PC-3 (cell line): ENCODE results near the gene HOXA6. TPM values are rescaled to one million over a fixed set of nuclear protein-coding genes. Genes with fewer than 3 reads are reported as not detected.
A peak's percentile ranks its signal among the peaks of the same experiment; 100 is the strongest.

Experiments
- ATAC-seq: fragments of 200-7000 bp; cut with Tn5 transposase; 2 replicates; pipeline ENCODE4 v1.9.1; 2020; ENCODE audit warnings: mild to moderate bottlenecking, moderate library complexity
- BruUV-seq: library from RNA; stranded (reverse); fragments of 400-500 nt; replicated peaks from 2 replicates; lab custom pipeline; 2021; lab: Mats Ljungman, UMichigan
- CTCF ChIA-PET: fragments of 300-600 bp; sonication (Branson Sonifier 250); formaldehyde crosslinking; loops from one replicate; lab custom pipeline; 2022; ENCODE audit warnings: antibody characterized with exemption; lab: Charles Lee
- POLR2A ChIA-PET: fragments of 300-600 bp; sonication (Branson Sonifier 250); formaldehyde crosslinking; loops from one replicate; lab custom pipeline; 2022; ENCODE audit warnings: antibody characterized with exemption; ENCODE audit not compliant: unreplicated experiment; lab: Charles Lee
- DNase-seq: peaks from one replicate; pipeline ENCODE4 v3.0.0-alpha.2; 2015
- H2AFZ ChIP-seq: fragments of 300-600 bp; sonication (generic); 2 replicates; pipeline ENCODE4 v1.6.0; 2016; ENCODE audit warnings: antibody characterized with exemption, low read length
- H3F3A ChIP-seq: fragments of 300-600 bp; sonication (generic); one replicate; pipeline ENCODE4 v1.6.0; 2017; ENCODE audit warnings: antibody characterized with exemption, low read length, control low read depth, mild to moderate bottlenecking; ENCODE audit not compliant: unreplicated experiment
- H3K27ac ChIP-seq: fragments of 300-600 bp; sonication (generic); 2 replicates; pipeline ENCODE4 v1.5.1; 2016; ENCODE audit warnings: mild to moderate bottlenecking, low read length
- H3K27me3 ChIP-seq: fragments of 300-600 bp; sonication (generic); 2 replicates; pipeline ENCODE4 v1.6.1; 2016; ENCODE audit warnings: low read length, mixed read lengths
- H3K36me3 ChIP-seq: fragments of 300-600 bp; sonication (generic); 2 replicates; pipeline ENCODE4 v1.6.1; 2016; ENCODE audit warnings: low read depth, mixed run types, low read length, mixed read lengths
- H3K4me1 ChIP-seq: fragments of 300-600 bp; sonication (generic); 2 replicates; pipeline ENCODE4 v1.5.1; 2016; ENCODE audit warnings: low read length; ENCODE audit not compliant: insufficient read depth
- H3K4me2 ChIP-seq: fragments of 300-600 bp; sonication (generic); 2 replicates; pipeline ENCODE4 v1.6.0; 2016; ENCODE audit warnings: low read length
- H3K4me3 ChIP-seq: fragments of 300-600 bp; sonication (generic); 2 replicates; pipeline ENCODE4 v1.5.1; 2016; ENCODE audit warnings: mild to moderate bottlenecking, low read length, mixed read lengths
- H3K79me2 ChIP-seq: fragments of 300-600 bp; sonication (generic); 2 replicates; pipeline ENCODE4 v1.6.1; 2017; ENCODE audit warnings: low read length, mixed read lengths
- H3K9ac ChIP-seq: fragments of 300-600 bp; sonication (generic); 2 replicates; pipeline ENCODE4 v1.6.0; 2016; ENCODE audit warnings: mild to moderate bottlenecking, low read length
- H3K9me2 ChIP-seq: fragments of 300-600 bp; sonication (generic); replicated peaks from 2 replicates; pipeline ENCODE4 v1.6.1; 2016; ENCODE audit warnings: mixed run types, low read length, mixed read lengths
- H3K9me3 ChIP-seq: fragments of 300-600 bp; sonication (generic); 2 replicates; pipeline ENCODE4 v1.6.1; 2016; ENCODE audit warnings: low read length, mixed read lengths
- H4K20me1 ChIP-seq: fragments of 300-600 bp; sonication (generic); 2 replicates; pipeline ENCODE4 v1.6.1; 2016; ENCODE audit warnings: low read length, mixed read lengths
- EZH2 ChIP-seq: fragments of 300-600 bp; sonication (generic); IDR thresholded peaks from one replicate; pipeline ENCODE4 v1.6.1; 2017; ENCODE audit warnings: antibody characterized with exemption, mild to moderate bottlenecking, low read length; ENCODE audit not compliant: unreplicated experiment
- EZH2phosphoT487 ChIP-seq: fragments of 300-600 bp; sonication (generic); IDR thresholded peaks from 2 replicates; pipeline ENCODE4 v1.6.1; 2018; ENCODE audit warnings: mild to moderate bottlenecking, antibody characterized with exemption, low read length, borderline replicate concordance
- intact Hi-C: fragments of 100-400 bp; cut with micrococcal nuclease; formaldehyde crosslinking; loops from 2 replicates; pipeline ENCODE4 v1.9.0; 2023
- total RNA-seq: library from RNA; depleted of rRNA; stranded (reverse); fragments of >200 nt; gene quantifications from 2 replicates; pipeline ENCODE4 v1.2.3, GENCODE V29; 2014
- TF ChIP-seq, protein P1 (sequence below): fragments of 300-600 bp; sonication (generic); conservative IDR thresholded peaks from 2 replicates; pipeline ENCODE4 v1.5.1; 2017; ENCODE audit warnings: antibody characterized with exemption, low read depth, mild to moderate bottlenecking, low read length

The HOXA6 gene
- total RNA-seq, 1 experiment from 2014 or later, result 8.3 TPM

DNA sequence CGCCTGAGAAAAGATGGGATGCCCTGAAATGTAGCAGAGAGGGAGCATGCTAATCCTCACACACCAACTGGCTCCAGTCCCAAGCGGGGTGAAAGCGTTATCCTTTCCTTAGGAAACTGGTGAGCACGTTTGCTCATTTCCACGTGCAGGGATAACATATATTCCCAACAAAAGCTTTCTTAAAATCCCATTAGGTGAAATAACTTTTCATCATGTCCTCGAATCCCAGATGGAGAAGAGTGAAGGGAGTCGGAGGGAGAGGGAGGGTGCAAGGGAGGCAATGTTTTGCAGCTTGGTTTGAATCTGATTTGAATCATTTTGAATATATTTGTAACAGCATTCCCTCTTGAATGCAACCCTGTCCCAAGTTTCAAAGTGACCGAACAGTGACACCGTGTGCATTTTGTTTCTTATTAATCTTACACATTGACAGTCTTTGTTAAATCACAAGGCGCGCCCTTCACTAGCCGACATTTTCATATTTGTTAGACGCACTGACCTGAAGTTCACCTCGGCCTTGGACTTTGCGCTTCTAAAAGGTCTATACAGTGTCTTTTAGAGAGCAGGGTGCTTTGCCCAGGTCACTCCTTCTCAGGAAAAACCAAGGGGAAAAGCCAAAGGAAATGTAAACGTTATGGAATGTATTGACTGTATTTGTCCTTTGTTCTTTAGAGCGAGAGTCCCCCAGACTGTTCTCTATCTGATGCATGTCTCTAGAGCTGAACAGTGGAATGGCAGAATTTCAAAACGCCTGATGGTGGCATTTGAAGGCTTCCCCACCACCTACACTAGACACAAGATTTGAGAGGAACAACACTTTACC, 14.0 kb downstream of the HOXA6 start:
- TF ChIP-seq EZH2, result no peak
- TF ChIP-seq, protein P1, sequence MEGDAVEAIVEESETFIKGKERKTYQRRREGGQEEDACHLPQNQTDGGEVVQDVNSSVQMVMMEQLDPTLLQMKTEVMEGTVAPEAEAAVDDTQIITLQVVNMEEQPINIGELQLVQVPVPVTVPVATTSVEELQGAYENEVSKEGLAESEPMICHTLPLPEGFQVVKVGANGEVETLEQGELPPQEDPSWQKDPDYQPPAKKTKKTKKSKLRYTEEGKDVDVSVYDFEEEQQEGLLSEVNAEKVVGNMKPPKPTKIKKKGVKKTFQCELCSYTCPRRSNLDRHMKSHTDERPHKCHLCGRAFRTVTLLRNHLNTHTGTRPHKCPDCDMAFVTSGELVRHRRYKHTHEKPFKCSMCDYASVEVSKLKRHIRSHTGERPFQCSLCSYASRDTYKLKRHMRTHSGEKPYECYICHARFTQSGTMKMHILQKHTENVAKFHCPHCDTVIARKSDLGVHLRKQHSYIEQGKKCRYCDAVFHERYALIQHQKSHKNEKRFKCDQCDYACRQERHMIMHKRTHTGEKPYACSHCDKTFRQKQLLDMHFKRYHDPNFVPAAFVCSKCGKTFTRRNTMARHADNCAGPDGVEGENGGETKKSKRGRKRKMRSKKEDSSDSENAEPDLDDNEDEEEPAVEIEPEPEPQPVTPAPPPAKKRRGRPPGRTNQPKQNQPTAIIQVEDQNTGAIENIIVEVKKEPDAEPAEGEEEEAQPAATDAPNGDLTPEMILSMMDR, result no peak
- no peak for TF ChIP-seq EZH2phosphoT487
- peak overlapping the region; percentile 31; the same call in 1 of the 2 replicates for H3K9ac ChIP-seq
- peak overlapping the region; percentile 64 for H3K4me2 ChIP-seq
- no peaks in the 10 kb centered on the region for H3K36me3 ChIP-seq
- H3K27ac ChIP-seq, result peak overlapping the region; percentile 87
- no peaks in the 10 kb centered on the region for H3F3A ChIP-seq
- peaks cover 46% of the 10 kb centered on the region for H3K4me1 ChIP-seq
- ATAC-seq (no peak), DNase-seq (no peak)
- BruUV-seq, result no TSS peak
- intact Hi-C loops, result loop anchor here (1.0 to 2.0 kb wide), 3 partner anchors 16 to 35 kb away; no protein-coding TSS in a partner anchor
- ChIA-PET POLR2A (interaction anchor here (0.5 to 1.5 kb wide), 4 partner anchors 15 to 832 kb away, joined by 3 to 12 read pairs (median 4); no protein-coding TSS in a partner anchor), CTCF (interaction anchor here (0.6 kb wide), 1 partner anchor 265 kb away, joined by 3 read pairs; no protein-coding TSS in a partner anchor)
- H3K79me2 ChIP-seq, result peaks cover 40% of the 10 kb centered on the region
- no peaks in the 10 kb centered on the region for H3K9me2 ChIP-seq
- no peaks in the 10 kb centered on the region for H3K27me3 ChIP-seq
- H2AFZ ChIP-seq, result no peak overlapping the region
- no peaks in the 10 kb centered on the region for H4K20me1 ChIP-seq
- H3K4me3 ChIP-seq, result no peak overlapping the region
- no peaks in the 10 kb centered on the region for H3K9me3 ChIP-seq

DNA sequence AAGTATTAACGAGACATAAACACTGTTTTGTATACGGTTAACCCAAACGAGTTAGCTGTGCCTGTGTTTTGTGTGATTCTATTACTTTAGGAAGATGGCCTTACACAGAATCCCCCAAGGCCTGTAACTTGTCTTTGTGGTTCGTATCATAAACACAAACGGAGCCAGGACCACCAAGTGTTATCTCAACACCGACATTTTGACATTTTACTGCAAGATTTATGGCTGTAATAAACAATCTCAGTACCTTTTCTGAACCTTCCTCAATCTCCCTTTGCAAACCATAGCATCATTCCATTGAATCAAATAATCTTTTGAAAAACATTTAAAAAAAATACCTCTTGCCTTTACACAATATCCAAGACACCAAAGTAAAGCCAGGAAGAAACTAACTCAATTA, 14.6 kb downstream of the HOXA6 start:
- TF ChIP-seq, protein P1, result no peak
- TF ChIP-seq EZH2phosphoT487 (no peak), EZH2 (no peak)
- intact Hi-C loops, result no loop called here
- no peaks in the 10 kb centered on the region for H4K20me1 ChIP-seq
- peaks cover 47% of the 10 kb centered on the region for H3K4me1 ChIP-seq
- no peak overlapping the region for H2AFZ ChIP-seq
- H3K36me3 ChIP-seq, result no peaks in the 10 kb centered on the region
- no peaks in the 10 kb centered on the region for H3K9me3 ChIP-seq
- DNase-seq (no peak), ATAC-seq (no peak)
- H3K9me2 ChIP-seq, result no peaks in the 10 kb centered on the region
- H3K27me3 ChIP-seq, result no peaks in the 10 kb centered on the region
- H3K4me2 ChIP-seq, result no peak overlapping the region
- no peak overlapping the region for H3K9ac ChIP-seq
- BruUV-seq, result no TSS peak
- H3K79me2 ChIP-seq, result peaks cover 40% of the 10 kb centered on the region
- H3K27ac ChIP-seq, result 0 out of 2 replicates have a peak overlapping the region, but pooled peaks have one; percentile 87
- no peaks in the 10 kb centered on the region for H3F3A ChIP-seq
- CTCF ChIA-PET, result no interaction called here
- H3K4me3 ChIP-seq, result no peak overlapping the region
- POLR2A ChIA-PET, result interaction anchor here (0.6 kb wide), 1 partner anchor 22 kb away, joined by 6 read pairs; no protein-coding TSS in a partner anchor
